ENCODE measurements around the gene PHLDB2.
A peak's percentile ranks its signal among the peaks of the same experiment; 100 is the strongest.
"Not testable (repeated sequence)": the region's sequence is repeated elsewhere in the genome, so short reads cannot be mapped to it uniquely, and the experiment has no call there.

The PHLDB2 gene

DNA sequence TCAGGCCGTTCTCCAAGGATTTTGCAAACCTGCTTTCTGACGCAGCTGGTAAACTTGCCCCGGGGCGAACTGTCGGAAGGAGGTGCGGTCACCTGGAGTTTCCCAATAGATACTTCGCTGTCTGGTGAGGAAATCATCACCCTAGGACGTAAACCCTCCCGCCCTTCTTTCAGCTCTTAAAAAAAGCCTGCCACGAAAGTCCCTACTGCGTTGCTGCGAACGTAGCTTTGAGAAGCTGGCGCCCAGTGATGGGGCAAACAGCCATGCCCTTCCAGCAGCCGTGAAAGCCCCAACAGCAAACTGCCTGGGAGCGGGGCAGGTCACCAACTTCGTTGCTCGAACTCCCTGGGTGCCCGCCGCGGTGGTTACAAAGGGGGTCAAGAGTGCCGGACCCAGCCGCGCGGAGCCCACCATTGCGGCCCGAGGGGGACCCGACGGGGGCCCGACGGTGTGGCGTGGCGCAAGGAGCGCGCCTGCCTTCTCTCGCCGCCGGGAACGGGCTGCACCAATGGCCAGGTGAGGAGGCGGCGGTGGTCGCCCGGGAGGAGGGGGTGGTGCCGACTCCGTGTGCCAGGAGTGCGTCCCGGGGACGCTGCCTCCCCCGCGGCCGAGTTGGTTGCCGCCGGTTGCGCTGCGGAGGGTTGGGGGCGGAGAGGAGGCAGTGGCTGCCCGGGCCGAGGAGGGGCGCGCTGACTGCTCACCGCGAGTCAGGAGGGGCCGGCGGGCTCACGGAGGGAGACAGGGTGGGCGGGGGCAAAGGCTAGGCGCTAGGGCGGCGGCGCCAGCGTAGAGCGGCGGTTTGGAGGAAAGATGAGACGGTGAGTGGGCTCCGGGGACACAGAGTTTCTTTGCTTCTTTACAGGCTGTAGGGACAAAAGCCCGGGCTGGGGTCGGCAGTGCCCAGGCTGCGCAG is at the start of gene PHLDB2:
Gene PHLDB2 (plus strand): TSS at position 205 of the 913 bp plus-strand sequence. CDS start 24,813 bp downstream, outside the sequence.
- DNase-seq (ENCODE audit: low read depth), result no peak

DNA sequence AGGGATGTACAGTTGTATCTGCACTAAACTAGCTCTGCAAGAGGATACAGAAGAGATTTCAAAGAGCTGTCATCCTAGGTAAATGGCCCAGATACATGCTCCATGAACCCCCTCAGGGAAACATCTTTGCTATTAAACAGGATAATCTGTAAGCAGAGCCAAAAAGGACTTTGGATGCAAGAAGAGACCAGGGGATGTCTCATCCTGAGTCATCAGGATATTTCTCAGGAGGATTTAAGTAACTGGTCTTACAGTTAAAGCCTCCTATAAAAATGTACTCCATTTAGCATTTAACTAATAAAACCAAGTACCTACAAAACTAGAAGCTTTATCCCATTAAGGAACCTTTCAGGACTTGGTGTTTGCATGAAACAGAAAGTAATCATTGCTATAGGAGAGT is 48.2 kb upstream of the PHLDB2 start:
- peak; percentile 85 for DNase-seq (ENCODE audit: low read depth)

DNA sequence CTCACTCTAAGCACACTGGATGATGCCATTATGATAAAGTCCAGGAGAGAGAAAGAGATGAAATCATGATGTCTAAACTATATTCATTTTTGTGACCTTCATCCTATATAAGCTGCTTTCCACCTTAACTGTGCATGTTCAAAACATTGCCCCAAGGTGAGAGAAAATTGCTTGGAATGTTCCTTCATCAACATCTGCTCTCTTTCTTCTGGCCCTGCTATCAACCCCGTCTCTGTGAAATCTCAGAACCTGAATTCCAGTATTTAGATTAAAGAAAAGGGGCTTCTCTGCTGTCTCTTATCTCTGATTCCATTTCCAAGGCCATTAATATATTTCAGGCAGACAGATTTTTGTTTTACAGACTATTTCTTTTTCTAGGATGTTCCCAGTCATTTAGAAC is 47.3 kb upstream of the PHLDB2 start:
- DNase-seq (ENCODE audit: low read depth), result no peak

DNA sequence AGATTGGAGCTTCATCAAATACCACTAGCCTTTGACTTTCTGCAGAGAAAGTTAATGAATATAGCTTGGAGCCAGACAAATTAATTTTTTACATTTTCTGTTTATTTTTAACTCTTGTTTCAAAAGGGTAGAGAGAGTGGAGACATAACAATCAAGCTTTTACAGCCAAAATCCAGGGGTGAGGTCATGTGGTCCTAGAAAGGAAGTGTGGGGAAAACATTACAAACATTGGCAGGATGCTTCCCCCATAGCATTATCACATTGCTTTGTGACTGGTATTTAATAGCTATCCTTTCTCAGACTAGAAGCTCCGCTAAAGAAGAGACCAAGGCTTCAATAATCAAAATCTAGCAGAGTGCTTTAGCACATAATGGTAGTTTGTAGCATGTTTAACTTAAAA is 46.4 kb upstream of the PHLDB2 start:
- no peak for DNase-seq (ENCODE audit: low read depth)

DNA sequence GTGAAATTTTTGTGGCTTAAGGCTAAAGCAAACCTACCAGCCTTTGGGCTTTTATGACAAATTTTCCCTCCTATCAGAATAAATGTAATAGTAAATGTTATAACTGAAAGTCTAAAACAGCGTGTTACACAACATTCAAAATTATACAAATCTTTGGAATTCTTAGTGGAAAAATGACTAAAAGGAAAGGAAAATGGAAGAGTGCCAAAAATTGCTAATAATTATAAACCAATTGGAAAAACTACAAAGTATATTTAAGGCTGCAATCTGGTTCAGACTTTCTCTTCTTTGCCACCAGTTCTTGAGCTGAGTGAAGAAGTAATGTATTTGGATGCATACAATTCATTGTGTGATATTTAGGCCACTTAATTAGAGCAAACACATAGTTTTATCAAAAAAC is 45.6 kb upstream of the PHLDB2 start:
- DNase-seq (ENCODE audit: low read depth), result no peak

DNA sequence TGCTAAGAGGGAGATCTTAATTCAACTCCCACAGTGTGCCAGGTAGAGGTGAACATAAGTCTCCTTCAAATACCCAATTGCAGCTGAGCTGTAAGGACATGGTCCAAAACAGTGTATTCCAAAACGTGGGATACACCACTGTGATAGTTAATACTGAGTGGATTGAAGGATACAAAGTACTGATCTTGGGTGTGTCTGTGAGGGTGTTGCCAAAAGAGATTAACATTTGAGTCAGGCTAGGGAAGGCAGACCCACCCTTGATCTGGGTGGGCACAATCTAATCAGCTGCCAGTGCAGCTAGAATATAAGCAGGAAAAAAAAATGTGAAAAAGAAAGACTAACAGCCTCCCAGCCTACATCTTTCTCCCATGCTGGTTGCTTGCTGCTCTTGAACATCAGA is 45.1 kb upstream of the PHLDB2 start:
- no peak for DNase-seq (ENCODE audit: low read depth)

DNA sequence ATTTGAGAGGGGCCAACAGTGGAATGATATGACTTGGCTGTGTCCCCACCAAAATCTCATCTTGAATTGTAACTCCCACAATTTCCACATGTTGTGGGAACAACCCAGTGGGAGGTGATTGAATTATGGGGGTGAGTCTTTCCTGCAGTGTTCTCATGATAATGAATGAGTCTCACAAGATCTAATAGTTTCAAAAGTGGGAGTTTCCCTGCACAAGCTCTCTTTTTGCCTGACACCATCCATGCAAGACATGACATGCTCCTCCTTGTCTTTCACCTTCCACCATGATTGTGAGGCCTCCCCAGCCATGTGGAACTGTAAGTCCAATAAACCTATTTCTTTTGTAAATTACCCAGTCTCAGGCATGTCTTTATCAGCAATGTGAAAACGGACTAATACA is 42.3 kb upstream of the PHLDB2 start:
- DNase-seq (ENCODE audit: low read depth), result not testable (repeated sequence)

DNA sequence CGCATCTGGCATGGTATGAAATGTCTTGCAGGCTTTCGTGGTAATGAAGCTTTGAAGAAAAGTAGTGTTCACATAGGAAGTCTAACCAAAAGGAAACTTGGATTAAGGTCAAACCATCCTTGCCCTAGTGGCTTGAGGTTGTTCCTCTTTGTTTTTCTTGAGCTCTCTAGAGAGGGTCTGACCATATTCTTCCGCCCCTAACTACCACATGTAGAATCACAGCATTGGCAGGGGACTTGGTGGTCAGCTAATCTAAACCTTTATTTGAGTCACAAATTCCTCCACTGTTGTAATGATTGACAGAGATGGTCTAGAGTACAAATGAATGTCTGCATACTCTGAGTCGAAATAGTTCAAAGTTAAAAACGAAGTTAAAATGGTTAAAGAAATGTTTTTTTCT is 39.1 kb upstream of the PHLDB2 start:
- no peak for DNase-seq (ENCODE audit: low read depth)

DNA sequence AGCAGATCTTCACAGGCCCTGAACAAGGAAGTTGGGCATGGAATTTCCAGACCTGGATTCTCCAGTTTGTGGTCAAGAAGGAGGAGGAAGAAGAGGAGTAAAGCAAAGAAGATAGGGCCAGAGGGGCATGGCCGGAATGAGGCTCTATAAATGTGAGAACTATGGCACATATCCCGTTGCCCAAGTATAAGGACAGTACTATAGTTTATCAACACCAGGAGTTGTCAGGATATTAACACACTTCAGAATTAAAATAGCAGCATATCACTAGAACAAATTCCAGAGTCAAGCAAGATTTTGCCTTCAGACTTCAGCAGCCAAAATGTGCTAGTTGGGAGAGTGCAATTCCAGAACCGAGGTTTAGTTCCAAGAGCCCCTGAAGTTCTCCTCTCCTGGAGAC is 38.4 kb upstream of the PHLDB2 start:
- no peak for DNase-seq (ENCODE audit: low read depth)

DNA sequence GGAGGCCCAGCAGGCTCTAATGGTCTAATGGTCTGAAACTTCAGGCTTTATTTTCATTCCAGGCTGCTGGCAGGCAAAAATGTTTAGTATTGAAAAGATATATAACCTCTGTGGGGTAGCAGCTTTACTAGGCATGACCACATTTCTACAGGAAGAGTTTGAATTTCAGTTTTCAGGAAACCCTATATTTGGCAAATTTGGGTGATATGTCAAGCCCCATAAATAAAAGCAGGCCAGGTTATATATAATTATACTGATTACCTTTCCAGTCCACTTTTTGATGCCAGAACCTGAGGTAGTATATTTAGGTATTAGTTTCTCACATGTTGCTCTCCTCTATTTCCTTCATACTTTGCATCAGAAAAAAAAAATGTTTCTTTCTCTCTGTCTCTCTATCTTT is 37.2 kb upstream of the PHLDB2 start:
- no peak for DNase-seq (ENCODE audit: low read depth)

DNA sequence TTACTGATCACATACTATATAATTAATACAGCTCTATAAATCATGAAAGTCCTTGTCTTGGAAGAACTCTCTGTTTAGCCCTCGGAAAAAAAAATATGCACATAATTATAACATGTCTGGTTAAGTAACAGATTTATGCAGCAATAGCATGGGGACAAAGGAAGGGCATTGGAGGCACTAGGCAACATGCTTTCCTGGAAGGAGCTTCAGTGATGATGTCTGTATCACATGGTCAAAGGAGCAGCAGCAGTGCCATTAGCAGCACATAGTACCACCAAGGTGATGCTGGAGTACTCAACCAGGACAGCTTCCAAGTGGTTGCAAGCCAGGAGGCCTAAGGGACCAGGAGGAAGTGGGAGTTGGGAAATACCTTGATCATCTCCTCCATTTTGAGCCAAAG is 36.3 kb upstream of the PHLDB2 start:
- no peak for DNase-seq (ENCODE audit: low read depth)

DNA sequence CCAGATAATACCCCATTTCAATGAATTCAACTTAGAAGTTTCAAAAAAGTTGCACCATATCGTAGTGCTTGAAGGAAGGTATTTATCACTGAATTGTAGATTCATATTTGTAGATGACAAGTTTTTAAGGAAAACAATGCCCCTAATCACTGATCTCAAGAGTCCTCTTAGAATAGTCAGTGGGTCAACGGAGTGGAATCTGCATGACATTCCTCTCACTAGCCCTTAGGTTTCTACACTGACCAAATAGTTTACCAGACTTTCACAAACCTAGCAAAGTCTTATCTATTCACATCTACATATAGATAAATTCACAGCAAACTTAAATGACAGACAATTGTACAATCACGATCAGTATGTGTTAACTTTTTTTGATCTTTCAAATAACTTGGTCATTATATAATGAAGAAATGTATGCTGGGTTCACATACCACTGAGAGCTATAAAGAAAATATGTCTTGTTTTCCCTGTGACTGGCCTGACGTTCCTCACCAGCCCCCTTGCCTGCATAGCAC is 35.7 kb upstream of the PHLDB2 start:
- DNase-seq (ENCODE audit: low read depth), result no peak

DNA sequence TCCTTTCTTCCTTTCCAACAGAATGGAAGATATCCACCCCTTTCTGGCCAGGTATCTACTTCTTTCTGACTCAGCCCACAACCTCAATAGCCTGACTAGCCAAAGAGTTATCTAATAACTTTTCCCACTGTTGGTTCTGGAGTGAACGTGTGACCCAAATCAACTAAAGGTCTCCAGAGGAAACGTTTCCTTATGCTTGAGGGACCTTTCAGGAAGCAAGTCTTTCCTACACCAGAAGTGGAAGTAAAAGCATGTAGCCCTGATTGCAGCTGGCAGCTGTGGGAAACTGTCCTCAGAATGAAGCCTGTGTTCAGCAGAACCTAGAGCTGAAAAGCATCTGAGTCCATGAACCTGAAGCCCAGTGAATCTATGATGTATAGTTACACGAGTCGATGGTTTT is 34.7 kb upstream of the PHLDB2 start:
- no peak for DNase-seq (ENCODE audit: low read depth)

DNA sequence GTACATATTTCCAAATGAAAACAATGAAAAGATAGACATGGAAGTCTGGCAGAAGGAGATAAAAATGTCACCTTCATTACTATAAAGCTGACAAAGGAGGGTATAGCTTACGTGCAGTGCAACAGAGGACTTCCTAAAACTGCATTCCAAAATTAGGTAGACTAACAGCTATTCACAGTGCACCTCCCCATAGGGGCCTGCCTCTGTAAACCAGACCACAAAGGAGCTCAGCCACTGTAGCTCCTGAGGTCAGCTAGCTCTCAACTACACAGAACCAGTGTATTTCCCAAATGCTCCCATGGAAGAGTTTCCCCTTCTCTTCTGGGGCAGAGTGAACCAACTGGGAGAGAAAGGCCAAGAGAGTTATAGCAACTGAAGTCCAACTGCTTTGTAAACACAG is 31.2 kb upstream of the PHLDB2 start:
- no peak for DNase-seq (ENCODE audit: low read depth)

DNA sequence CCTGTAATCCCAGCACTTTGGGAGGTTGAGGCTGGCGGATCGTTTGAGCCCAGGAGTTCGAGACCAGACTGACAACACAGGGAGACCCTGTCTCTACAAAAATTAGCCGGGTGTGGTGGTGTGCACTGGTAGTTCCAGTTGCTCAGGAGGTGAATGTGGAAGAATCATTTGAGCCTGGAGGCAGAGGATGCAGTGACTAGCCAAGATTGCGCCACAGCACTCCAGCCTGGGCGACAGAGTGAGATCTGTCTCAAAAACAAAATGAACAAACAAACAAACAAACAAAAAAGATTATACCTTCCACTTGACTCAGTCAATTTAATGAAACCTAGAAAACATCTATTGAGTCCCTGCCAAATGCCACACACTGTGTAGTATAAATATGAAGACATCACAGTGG is 30.5 kb upstream of the PHLDB2 start:
- no peak for DNase-seq (ENCODE audit: low read depth)

DNA sequence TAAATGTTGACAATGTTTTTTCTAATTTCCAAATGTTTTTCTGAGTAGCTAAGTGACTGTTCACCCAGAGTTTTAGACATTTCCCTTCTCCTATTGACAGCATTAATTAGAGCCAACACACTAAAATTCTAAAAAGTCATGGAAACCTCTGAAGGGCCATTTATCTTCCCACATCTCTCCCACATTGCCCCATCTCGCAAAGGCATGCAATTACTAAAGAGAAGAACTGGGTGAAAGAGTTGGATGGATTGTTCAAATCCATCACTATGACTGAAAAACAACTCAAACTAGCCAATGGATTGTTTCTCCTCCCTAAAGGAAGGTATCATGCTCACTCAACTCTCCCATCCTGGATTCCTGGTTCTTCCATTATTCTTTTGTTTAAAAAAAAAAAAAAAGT is 30.0 kb upstream of the PHLDB2 start:
- no peak for DNase-seq (ENCODE audit: low read depth)

DNA sequence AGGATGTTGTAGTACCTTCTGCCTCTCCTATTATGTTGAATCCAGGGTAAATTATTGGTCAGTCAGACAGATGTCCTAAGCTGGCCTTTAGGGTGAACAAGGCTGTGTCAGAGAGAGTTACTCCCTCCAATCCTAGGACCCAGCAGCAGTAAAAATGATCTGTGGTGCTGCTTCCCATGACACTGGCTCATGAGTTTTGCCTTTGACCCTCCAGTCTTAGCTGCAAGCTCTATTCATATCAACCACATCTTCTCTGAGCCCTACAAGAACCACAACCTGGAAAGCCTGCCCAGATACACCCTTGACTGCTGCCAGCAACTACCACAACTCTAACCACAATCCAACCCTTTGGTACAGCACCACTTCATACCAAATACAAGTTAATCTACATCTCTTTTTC is 27.2 kb upstream of the PHLDB2 start:
- DNase-seq (ENCODE audit: low read depth), result no peak

DNA sequence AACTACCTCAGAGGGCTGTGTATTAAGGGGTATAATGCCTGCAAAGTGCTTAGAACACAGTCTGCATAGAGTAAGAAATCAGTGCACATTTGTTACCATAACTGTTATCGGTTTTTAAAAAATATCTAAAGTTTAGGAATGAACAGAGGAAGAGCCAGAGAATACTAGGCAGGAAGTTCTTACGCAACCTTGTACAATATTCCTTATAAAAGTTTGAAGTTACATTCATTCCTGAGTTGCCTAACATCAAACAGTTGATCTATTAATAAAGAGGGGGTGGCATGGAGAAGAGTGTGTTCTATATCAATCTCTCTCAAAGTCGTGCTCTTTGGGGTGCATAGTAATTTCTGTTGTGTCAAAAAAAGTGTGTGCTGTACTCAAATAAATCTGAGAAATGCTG is 22.0 kb upstream of the PHLDB2 start:
- no peak for DNase-seq (ENCODE audit: low read depth)

DNA sequence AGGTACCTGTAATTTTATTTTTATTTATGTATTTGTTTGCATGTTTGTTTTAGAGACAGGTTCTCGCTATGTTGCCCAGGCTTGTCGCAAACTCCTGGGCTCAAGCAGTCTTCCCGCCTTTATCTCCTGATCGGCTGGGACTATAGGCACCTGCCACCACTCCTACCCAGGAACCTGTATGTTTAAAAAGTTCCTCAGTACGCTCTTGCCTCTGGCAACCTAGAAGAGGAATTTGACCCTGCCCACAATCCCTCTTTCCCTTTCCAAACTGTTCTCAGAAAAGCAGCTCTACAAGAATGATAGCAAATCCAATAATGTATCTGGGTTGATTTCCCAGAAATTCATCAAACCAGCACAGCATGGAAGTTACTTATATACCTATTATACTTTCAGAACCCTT is 20.9 kb upstream of the PHLDB2 start:
- DNase-seq (ENCODE audit: low read depth), result no peak

DNA sequence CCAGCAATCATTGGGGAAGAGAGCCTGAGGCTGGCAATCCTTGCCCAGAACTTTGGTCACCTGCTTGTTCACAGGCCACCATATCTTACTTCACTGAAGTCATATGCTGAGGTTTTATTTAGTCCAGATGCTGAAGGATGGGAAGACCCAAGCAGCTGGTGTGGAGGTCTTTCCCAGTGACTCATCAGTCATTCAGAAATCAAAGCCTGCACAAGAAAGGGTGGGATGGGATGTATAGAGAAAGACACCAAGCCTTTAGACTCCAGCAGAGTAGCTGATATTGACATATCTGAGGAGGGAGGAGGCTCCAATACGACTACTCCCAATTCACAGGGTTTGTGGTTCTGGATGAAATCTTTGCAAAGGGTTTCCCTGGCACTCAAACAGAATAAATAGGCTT is 13.0 kb upstream of the PHLDB2 start:
- peak; percentile 66 for DNase-seq (ENCODE audit: low read depth)

DNA sequence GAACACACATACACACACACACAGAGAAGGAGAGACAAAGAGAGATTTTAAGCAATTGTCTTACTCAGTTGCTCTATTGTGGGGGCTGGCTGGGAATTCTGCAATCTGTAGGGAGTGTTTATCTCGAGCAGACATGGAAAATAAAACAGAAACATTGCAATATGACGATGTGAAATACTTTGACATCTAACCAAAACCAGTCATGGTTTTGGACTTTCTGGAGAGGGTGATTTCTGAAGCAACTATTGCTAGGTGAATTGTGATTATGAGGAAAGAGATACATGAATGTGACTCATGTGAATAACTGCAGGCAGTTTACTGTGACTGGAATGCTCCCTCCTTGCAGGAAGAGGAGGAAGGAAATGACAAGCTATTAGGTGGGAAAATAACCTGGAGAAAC is 12.3 kb upstream of the PHLDB2 start:
- DNase-seq (ENCODE audit: low read depth), result peak; percentile 85

DNA sequence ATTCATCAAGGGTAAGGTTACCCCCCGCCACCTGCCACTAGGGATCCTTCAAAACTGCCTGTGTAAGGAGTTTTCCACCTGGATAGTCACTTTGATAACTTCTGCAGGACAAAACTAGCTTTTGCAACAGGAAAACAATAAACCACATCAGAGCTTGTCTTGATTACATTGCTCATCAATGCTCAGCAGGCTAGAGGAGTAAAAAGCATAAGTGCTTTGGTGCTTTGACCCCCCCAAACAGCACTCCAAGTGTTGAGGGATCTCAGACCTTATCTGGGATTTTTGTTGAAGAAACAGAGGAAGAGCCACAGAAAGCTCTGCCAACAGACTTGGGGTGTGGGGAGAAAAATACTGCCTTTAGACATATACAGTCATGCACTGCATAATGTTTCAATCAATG is 10.8 kb upstream of the PHLDB2 start:
- DNase-seq (ENCODE audit: low read depth), result no peak

DNA sequence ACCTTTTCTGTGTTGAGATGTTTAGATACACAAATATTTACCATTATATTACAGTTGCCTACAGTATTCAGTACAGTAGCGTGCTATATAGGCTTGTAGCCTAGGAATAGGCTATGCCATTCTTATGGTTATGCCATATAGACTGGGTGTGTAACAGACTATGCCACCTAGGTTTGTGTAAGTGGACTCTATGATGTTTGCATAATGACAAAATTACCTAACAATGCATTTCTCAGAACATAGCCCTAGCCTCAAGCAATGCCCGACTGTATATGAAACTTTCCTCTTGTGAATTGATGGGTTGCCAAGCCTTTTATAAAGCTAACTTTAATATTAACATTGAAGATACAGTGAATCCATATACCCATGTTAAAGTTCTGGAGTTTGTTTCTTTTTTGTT is 10.3 kb upstream of the PHLDB2 start:
- DNase-seq (ENCODE audit: low read depth), result no peak

DNA sequence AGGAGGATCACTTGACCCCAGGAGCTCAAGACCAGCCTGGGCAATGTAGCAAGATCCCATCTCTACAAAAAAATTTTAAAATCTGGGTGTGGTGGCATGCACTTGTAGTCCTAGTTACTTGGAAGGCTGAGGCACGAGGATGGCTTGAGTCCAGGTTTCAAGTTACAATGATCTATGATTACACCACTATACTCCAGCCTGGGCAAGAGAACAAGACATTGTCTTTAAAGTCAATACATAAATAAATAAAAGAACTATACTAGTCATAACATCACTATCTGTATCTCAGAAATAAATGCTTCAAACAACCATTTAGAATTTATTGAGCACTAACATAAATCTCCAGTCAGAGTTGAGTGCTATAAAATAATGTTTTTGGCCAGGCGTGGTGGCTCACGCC is 8.5 kb upstream of the PHLDB2 start:
- DNase-seq (ENCODE audit: low read depth), result no peak

All from HS-5 (cell line).